Endometrium (tissue), 2 donors: ENCODE results near the gene KMT2C.

Experiments used
- FAIRE-seq: peaks from 2 replicates; lab custom pipeline; 2012; peaks lifted over from hg19 to GRCh38; lab: Jason Lieb, UNC
- donor health status: control.
- donor health status: control.

Gene KMT2C

GRCh38 chr7:152196391-152196790 is 239.4 kb downstream of the KMT2C start:
- FAIRE-seq = no peak

- no peak for FAIRE-seq
Observed at GRCh38 chr7:152193880-152194279, 241.9 kb downstream of the KMT2C start.

GRCh38 chr7:152189061-152189460 is 246.7 kb downstream of the KMT2C start:
- no peak for FAIRE-seq

- peak; percentile 87 for FAIRE-seq
Observed at GRCh38 chr7:152185558-152185957, 250.2 kb downstream of the KMT2C start.

- FAIRE-seq = no peak
Observed at GRCh38 chr7:152180587-152180986, 255.2 kb downstream of the KMT2C start.

GRCh38 chr7:152180048-152180447 is 255.8 kb downstream of the KMT2C start:
- no peak for FAIRE-seq

GRCh38 chr7:152178405-152179058 is 257.3 kb downstream of the KMT2C start:
- no peak for FAIRE-seq

GRCh38 chr7:152177681-152178404 is 258.0 kb downstream of the KMT2C start:
- no peak for FAIRE-seq

GRCh38 chr7:152176797-152177196 is 259.0 kb downstream of the KMT2C start:
- no peak for FAIRE-seq

GRCh38 chr7:152173372-152174070 is 262.3 kb downstream of the KMT2C start:
- FAIRE-seq = no peak

- FAIRE-seq = no peak
Observed at GRCh38 chr7:152162287-152162686, 273.5 kb downstream of the KMT2C start.

- FAIRE-seq = no peak
Observed at GRCh38 chr7:152161171-152161570, 274.6 kb downstream of the KMT2C start.

- FAIRE-seq = no peak
Observed at GRCh38 chr7:152158801-152159587, 276.8 kb downstream of the KMT2C start.

- FAIRE-seq = no peak
Observed at GRCh38 chr7:152152267-152152666, 283.5 kb downstream of the KMT2C start.

GRCh38 chr7:152149363-152149762 is 286.4 kb downstream of the KMT2C start:
- no peak for FAIRE-seq

- no peak for FAIRE-seq
Observed at GRCh38 chr7:152148706-152149105, 287.1 kb downstream of the KMT2C start.

GRCh38 chr7:152145853-152146466 is 289.8 kb downstream of the KMT2C start:
- FAIRE-seq = peak; percentile 18

- FAIRE-seq = no peak
Observed at GRCh38 chr7:152144557-152145245, 291.1 kb downstream of the KMT2C start.

GRCh38 chr7:152142976-152143595 is 292.7 kb downstream of the KMT2C start:
- no peak for FAIRE-seq

GRCh38 chr7:152140560-152140959 is 295.2 kb downstream of the KMT2C start:
- FAIRE-seq = no peak

GRCh38 chr7:152140067-152140466 is 295.7 kb downstream of the KMT2C start:
- no peak for FAIRE-seq
